HEK293T (cell line): ENCODE measurements around the gene GAB2.

ENCODE experiments used
- CTBP1 ChIP-seq: fragments of 450-650 bp; IDR thresholded peaks from 2 replicates; pipeline ENCODE4 v1.6.1; 2016; ENCODE audit warnings: borderline replicate concordance
- FOXM1 ChIP-seq: fragments of 450-650 bp; IDR thresholded peaks from 2 replicates; pipeline ENCODE4 v1.6.1; 2017; ENCODE audit warnings: mild to moderate bottlenecking, borderline replicate concordance

- no peak for TF ChIP-seq CTBP1
- TF ChIP-seq FOXM1 = no peak
Observed at GRCh38 chr11:78339945-78340344, 77.7 kb downstream of the GAB2 start.
